Calu3 (cell line): Measurements from ENCODE around the gene PRSS38. TPM values are rescaled to one million over a fixed set of nuclear protein-coding genes. Genes with fewer than 3 reads are reported as not detected.
A peak's percentile ranks its signal among the peaks of the same experiment; 100 is the strongest.

Source experiments
- BruUV-seq: library from RNA; stranded (reverse); fragments of 400-500 nt; replicated peaks from 2 replicates; lab custom pipeline; 2021; lab: Mats Ljungman, UMichigan
- CTCF ChIA-PET: fragments of 300-600 bp; sonication (Branson Sonifier 250); formaldehyde crosslinking; loops from one replicate; lab custom pipeline; 2022; ENCODE audit warnings: antibody characterized with exemption; lab: Charles Lee
- DNase-seq: peaks from one replicate; pipeline ENCODE4 v3.0.0; 2022
- H3K27ac Mint-ChIP-seq: one replicate; pipeline ENCODE4 v1.8.0; 2022; ENCODE audit warnings: mixed read lengths; ENCODE audit not compliant: unreplicated experiment
- H3K27me3 Mint-ChIP-seq: one replicate; pipeline ENCODE4 v1.8.0; 2022; ENCODE audit warnings: mixed read lengths; ENCODE audit not compliant: unreplicated experiment
- H3K36me3 Mint-ChIP-seq: one replicate; pipeline ENCODE4 v1.8.0; 2022; ENCODE audit warnings: mild to moderate bottlenecking, moderate library complexity, mixed read lengths; ENCODE audit not compliant: insufficient read depth, unreplicated experiment
- H3K4me1 Mint-ChIP-seq: one replicate; pipeline ENCODE4 v1.8.0; 2022; ENCODE audit warnings: mild to moderate bottlenecking, low read depth, mixed read lengths; ENCODE audit not compliant: unreplicated experiment
- H3K4me3 Mint-ChIP-seq: one replicate; pipeline ENCODE4 v1.8.0; 2022; ENCODE audit warnings: mild to moderate bottlenecking, low read depth, moderate library complexity, mixed read lengths; ENCODE audit not compliant: unreplicated experiment
- H3K9me3 Mint-ChIP-seq: one replicate; pipeline ENCODE4 v1.8.0; 2022; ENCODE audit warnings: low read depth, mixed read lengths; ENCODE audit not compliant: unreplicated experiment
- intact Hi-C: fragments of 100-400 bp; cut with micrococcal nuclease; formaldehyde crosslinking; loops from one replicate; pipeline ENCODE4 v1.10.0; 2022; ENCODE audit not compliant: unreplicated experiment
- total RNA-seq: library from RNA; stranded (reverse); gene quantifications from 2 replicates; pipeline ENCODE4 v1.2.3, GENCODE V29; 2022
- TF ChIP-seq, protein P1 (sequence below): fragments of 200-600 bp; IDR thresholded peaks from one replicate; pipeline ENCODE4 v1.8.0; 2022; ENCODE audit warnings: antibody characterized with exemption; ENCODE audit not compliant: unreplicated experiment

PRSS38 gene
- total RNA-seq, 1 experiment from 2014 or later = not detected

DNA sequence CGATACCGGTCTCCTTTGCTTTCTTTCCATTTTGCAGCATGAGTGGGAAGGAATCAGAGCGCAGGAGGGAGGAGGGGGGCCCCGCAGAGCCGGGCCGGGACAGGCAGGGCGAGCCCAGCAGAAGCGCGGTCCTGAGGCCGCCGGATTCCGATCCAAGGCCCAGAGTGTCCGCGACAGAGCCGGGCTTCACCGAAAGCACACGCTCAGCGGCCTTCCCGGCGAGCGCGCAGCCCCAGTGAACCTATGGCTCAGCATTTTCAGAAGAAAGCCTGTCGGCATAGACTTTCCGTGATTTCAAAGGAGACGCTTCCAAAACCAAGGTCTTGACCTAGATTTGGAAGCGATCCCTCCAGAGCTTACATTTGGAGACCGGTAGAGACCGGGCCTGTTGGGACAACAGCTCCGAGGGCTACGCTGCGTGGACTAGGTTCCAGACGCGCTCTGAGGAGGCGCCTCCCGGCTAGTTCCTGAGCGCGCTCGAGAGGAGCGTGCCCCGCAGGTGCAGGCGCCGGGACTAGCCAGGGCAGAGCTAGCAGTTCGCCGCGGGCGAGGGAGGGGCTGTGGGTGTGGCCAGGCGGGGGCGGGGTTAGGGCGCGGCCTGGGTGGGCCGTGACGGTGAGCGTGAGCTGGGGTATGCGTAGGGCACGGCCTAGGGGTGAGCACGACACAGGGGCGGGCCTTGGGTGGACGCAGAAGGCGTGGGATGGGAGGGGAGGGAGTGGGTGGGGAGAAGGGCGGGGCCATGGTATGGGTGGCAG is 27.8 kb upstream of the PRSS38 start:
- H3K4me1 Mint-ChIP-seq = peaks cover 14% of the 10 kb centered on the region
- TF ChIP-seq, protein P1, sequence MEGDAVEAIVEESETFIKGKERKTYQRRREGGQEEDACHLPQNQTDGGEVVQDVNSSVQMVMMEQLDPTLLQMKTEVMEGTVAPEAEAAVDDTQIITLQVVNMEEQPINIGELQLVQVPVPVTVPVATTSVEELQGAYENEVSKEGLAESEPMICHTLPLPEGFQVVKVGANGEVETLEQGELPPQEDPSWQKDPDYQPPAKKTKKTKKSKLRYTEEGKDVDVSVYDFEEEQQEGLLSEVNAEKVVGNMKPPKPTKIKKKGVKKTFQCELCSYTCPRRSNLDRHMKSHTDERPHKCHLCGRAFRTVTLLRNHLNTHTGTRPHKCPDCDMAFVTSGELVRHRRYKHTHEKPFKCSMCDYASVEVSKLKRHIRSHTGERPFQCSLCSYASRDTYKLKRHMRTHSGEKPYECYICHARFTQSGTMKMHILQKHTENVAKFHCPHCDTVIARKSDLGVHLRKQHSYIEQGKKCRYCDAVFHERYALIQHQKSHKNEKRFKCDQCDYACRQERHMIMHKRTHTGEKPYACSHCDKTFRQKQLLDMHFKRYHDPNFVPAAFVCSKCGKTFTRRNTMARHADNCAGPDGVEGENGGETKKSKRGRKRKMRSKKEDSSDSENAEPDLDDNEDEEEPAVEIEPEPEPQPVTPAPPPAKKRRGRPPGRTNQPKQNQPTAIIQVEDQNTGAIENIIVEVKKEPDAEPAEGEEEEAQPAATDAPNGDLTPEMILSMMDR = no peak
- H3K4me3 Mint-ChIP-seq = peak overlapping the region; percentile 72
- CTCF ChIA-PET = interaction anchor here (0.6 to 1.1 kb wide), 4 partner anchors 12 to 1280 kb away, joined by 3 to 7 read pairs (median 4); partner anchors contain the start of gene WNT3A
- BruUV-seq = no TSS peak
- peaks cover 28% of the 10 kb centered on the region for H3K36me3 Mint-ChIP-seq
- peak; percentile 96 for DNase-seq
- H3K27me3 Mint-ChIP-seq = peaks cover 16% of the 10 kb centered on the region
- H3K9me3 Mint-ChIP-seq = no peaks in the 10 kb centered on the region
- intact Hi-C loops = loop anchor here (2.0 kb wide), 1 partner anchor 159 kb away; the partner anchor contains the start of gene WNT9A
- H3K27ac Mint-ChIP-seq = peak overlapping the region; percentile 22

DNA sequence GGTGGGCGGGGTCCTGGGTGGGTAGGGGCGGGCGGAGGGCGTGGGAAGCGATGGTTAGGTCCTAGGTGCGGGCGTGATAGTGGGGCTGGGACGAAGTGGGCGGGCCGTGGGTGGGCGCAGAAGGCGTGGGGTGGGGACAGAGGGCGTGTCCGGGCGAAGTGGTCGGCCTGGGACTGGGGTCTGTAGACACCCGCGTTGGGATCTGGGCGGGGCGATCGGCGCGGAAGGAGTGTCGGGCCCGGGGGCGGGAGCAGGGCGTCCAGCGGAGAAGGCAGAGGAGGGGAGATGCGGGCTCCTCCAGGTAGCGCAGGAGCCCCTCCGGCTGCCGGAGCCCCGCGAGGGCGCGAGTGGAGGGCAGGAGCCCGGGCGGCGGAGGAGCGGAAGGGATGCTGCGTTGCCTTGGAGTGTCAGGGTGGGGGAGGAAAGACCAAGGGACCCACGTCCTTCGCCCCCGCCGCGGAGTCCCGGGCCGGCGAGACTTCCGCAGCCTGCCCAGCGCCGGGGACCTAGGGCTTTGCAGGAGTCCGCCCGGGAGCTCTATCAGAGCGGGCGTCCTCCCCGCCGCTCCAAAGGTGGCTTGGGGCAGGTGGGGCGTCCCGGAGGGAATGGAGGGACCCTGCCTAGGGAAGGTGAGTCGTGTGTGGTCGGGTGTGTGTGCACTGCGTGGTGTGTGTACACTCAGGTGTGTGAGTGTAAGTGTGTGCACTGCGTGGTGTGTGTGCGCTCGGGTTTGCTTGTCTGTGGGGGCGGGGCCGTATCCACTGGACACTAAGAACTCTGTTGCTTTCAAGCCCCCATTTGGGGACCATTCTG is 27.0 kb upstream of the PRSS38 start:
- Mint-ChIP-seq H3K4me1 (peaks cover 14% of the 10 kb centered on the region), H3K27ac (no peak overlapping the region), H3K4me3 (peak overlapping the region; percentile 72), H3K9me3 (no peaks in the 10 kb centered on the region), H3K27me3 (peaks cover 16% of the 10 kb centered on the region), H3K36me3 (peaks cover 28% of the 10 kb centered on the region)
- BruUV-seq = no TSS peak
- peak; percentile 88 for DNase-seq
- CTCF ChIA-PET = interaction anchor here (0.7 kb wide), 2 partner anchors 11 to 26 kb away, joined by 3 read pairs; no protein-coding TSS in a partner anchor
- TF ChIP-seq, protein P1 = no peak
- intact Hi-C loops = no loop called here

DNA sequence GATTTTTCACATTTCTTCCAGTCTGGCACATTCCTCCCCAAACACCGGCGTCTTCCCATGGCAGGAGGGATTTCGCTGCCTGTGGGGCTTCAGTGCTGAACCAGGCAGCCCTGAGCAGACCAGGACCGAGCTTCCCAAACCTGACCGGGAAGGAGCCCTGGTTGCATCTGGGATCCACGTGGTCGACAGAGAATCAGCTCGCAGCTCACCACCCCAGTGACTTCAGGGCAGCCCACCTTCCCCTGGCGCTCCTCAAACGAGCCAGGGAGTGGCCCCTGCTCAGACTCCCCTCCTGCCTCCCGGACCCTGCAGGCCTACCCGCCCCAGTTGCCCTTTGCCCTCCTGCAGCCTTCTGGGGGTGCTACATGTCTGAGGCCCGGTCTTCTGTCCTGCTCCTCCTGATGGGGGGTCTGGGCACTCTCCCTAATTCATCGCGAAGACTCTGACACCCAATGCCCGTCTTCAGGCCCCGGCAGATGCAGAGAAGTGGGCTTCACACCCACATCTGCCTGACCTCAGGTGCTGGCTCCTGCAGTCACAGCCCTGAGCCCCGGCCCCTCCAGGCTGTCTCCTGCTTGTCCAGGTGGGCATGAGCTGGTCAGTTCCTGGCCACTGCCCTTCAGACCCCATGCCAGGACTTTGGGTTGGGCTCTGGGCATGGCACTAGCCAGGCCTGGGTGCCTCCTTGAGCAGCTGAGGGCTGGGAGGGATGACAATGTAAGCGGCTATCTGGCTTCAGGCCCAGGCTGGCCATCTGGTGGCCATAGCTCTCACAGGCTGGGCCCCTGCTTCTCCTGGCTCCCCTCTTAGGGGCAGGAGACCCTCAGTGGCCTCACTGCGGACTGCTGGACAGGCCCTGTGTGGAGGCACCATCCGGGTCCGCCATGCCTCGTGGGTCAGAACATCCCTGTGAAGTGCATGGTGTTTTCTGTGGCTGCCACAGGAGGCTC is 26.1 kb upstream of the PRSS38 start:
- no peak for DNase-seq
- H3K9me3 Mint-ChIP-seq = no peaks in the 10 kb centered on the region
- H3K4me3 Mint-ChIP-seq = peak overlapping the region; percentile 72
- intact Hi-C loops = no loop called here
- H3K27ac Mint-ChIP-seq = no peak overlapping the region
- no TSS peak for BruUV-seq
- TF ChIP-seq, protein P1 = no peak
- peaks cover 28% of the 10 kb centered on the region for H3K36me3 Mint-ChIP-seq
- CTCF ChIA-PET = no interaction called here
- H3K27me3 Mint-ChIP-seq = peaks cover 20% of the 10 kb centered on the region
- peaks cover 14% of the 10 kb centered on the region for H3K4me1 Mint-ChIP-seq

DNA sequence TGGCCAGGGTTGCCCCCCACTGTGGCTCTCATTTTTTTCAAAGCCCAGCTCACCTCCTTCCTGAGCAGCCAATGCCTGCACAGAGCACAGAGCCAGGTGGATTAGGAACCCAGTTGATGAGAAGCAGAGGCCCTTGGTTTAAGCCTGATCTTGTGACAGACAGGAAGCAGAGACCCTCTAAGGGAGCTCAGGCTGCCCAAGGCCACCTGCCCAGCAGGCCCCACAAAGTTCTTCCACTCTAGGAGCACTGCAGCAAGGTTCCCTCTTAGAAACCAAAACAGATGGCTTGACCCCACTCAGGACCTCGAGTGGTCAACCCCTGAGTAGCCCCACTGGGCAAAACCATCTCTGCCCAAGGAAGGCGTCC is 25.5 kb upstream of the PRSS38 start:
- Mint-ChIP-seq H3K4me3 (no peak overlapping the region), H3K4me1 (peaks cover 14% of the 10 kb centered on the region), H3K27me3 (peaks cover 25% of the 10 kb centered on the region), H3K27ac (no peak overlapping the region), H3K9me3 (no peaks in the 10 kb centered on the region), H3K36me3 (peaks cover 28% of the 10 kb centered on the region)
- DNase-seq = no peak
- TF ChIP-seq, protein P1 = no peak
- CTCF ChIA-PET = interaction anchor here (0.6 kb wide), 1 partner anchor 617 kb away, joined by 9 read pairs; the partner anchor contains the start of gene TRIM11
- no TSS peak for BruUV-seq
- intact Hi-C loops = no loop called here
